Vagina (tissue), 2 donors: ENCODE data around the gene PPOX.

Experiments
- CTCF ChIP-seq, 3 experiments: fragments of 450-650 bp in 2 of 3; fragments of 200-600 bp in 1 of 3; sonication (generic) in 1 of 3; IDR thresholded peaks; one replicate each; pipeline ENCODE4 v1.5.1; 2017 to 2019; ENCODE audit warnings: antibody characterized with exemption in 3 of 3, mild to moderate bottlenecking in 2 of 3, moderate library complexity in 2 of 3
- POLR2A ChIP-seq, 2 donors: fragments of 450-650 bp; IDR thresholded peaks; one replicate each; pipeline ENCODE4 v1.6.1; 2017; ENCODE audit warnings: antibody characterized with exemption in 2 of 2, mild to moderate bottlenecking in 2 of 2, moderate library complexity in 2 of 2
- POLR2AphosphoS5 ChIP-seq, 2 donors: sonication (generic); formaldehyde crosslinking; IDR thresholded peaks; one replicate each; pipeline ENCODE4 v1.9.0; 2017; ENCODE audit warnings: antibody characterized with exemption in 2 of 2, mild to moderate bottlenecking in 2 of 2, low read depth in 1 of 2; ENCODE audit not compliant: insufficient read depth in 1 of 2

GRCh38 chr1:161164901-161165610 lies 1.2 kb upstream of the PPOX start:
- TF ChIP-seq CTCF (IDR thresholded peaks at IDR 0.05) (no peak), POLR2AphosphoS5 (IDR thresholded peaks at IDR 0.05; ENCODE audit: insufficient read depth in 1 of 2, low read depth in 1 of 2) (no peak), POLR2A (IDR thresholded peaks at IDR 0.05) (no peak)
